Islet precursor cell (in vitro differentiated cells): Measurements from ENCODE around the gene SLC31A2.

Experiments used
- DNase-seq: peaks from one replicate; pipeline ENCODE4 v3.0.0-alpha.2; 2018

SLC31A2 gene

GRCh38 chr9:113187929-113188595 lies 37.3 kb downstream of the SLC31A2 start:
- peak; percentile 80 for DNase-seq

GRCh38 chr9:113192455-113192854 lies 41.6 kb downstream of the SLC31A2 start:
- no peak for DNase-seq

- no peak for DNase-seq
Measured at GRCh38 chr9:113199683-113200329, 49.0 kb downstream of the SLC31A2 start.

GRCh38 chr9:113205432-113205831 lies 54.6 kb downstream of the SLC31A2 start:
- no peak for DNase-seq

GRCh38 chr9:113205861-113206260 lies 55.1 kb downstream of the SLC31A2 start:
- DNase-seq, result no peak

GRCh38 chr9:113210815-113211214 lies 60.0 kb downstream of the SLC31A2 start:
- no peak for DNase-seq
